ENCODE measurements around the gene CACNA1C.

CACNA1C gene

DNA sequence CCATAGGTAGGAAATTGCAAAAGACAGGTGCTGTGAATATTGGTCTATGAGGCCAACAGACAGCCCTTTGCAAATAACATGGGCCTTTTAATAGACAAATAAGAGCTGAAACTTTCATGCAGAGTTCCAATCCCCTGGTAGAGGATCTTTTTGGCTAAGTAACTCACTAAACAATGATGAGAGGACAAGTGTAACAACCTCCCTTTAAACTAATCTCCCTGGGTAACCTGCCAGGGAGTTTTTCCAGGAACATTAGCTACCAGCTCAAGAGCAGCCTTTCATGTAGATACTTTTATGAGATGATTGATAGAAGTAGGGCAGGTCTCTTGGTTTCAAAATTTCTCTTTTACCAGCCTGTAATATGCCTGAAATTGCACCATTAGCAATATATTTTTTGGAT lies 13.8 kb upstream of the CACNA1C start:
- H3K27ac ChIP-seq, result peak overlapping the region; percentile 52; the same call in 1 of the 2 replicates
- TF ChIP-seq, protein P1, sequence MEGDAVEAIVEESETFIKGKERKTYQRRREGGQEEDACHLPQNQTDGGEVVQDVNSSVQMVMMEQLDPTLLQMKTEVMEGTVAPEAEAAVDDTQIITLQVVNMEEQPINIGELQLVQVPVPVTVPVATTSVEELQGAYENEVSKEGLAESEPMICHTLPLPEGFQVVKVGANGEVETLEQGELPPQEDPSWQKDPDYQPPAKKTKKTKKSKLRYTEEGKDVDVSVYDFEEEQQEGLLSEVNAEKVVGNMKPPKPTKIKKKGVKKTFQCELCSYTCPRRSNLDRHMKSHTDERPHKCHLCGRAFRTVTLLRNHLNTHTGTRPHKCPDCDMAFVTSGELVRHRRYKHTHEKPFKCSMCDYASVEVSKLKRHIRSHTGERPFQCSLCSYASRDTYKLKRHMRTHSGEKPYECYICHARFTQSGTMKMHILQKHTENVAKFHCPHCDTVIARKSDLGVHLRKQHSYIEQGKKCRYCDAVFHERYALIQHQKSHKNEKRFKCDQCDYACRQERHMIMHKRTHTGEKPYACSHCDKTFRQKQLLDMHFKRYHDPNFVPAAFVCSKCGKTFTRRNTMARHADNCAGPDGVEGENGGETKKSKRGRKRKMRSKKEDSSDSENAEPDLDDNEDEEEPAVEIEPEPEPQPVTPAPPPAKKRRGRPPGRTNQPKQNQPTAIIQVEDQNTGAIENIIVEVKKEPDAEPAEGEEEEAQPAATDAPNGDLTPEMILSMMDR (conservative IDR thresholded peaks at IDR 0.05), result no peak

DNA sequence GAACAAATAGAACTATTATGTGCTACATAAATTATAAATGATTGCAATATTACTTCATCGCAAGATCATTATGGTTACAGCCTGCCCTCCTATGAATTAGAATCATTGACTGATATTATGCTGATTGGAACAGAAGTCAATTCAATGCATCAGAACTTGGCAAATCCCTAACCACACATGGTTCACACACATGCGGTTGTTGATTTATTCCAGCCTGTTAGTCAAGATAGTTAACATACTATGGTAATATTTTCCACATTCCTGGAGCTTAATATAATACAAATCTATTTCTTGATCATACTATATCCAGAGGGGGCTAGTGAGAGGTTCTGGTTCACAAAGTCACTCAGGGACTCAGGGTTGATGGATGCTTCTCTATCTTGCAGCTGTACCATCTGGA lies 9.7 kb upstream of the CACNA1C start:
- H3K27ac ChIP-seq, result no peak overlapping the region
- TF ChIP-seq, protein P1 (conservative IDR thresholded peaks at IDR 0.05), result no peak

DNA sequence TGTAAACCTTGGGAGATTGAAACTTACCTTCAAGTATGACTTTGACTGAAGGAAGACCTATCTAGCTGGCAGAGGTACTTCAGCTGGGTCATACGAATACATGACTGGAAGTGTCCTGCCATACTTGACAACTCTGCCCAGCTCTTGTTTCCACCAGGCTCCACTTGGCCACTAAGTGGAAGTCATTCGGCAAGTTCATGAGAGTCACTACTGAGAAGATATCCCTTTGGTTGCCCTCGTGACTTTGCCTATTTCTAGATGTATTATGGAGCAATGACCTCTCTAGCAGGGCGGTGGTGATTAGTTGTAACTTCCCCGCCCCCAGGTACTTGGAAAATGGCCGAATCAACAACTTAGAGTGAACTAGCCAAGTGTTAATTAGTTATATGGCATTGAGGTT lies 8.6 kb upstream of the CACNA1C start:
- TF ChIP-seq, protein P1 (conservative IDR thresholded peaks at IDR 0.05), result no peak
- peak overlapping the region; percentile 2 for H3K27ac ChIP-seq

DNA sequence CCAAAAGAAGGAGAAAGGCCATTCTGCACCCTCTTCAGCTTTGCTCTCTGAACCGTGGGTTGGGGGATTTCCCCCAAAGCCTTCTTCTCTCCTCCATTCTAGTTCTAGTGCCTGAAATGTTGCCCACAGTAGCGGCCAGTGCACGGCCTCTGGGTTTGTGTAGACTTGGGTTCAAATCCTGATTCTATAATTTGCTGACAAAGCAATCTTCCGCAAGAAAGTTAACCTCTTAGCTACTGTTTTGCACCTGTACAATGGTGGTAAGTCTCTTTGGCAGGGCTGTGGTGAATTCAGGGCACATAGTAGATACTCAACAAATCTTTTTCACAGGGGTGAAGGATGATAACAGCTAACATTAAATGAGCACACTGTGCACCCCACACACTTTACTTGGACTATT lies 5.8 kb upstream of the CACNA1C start:
- TF ChIP-seq, protein P1 (conservative IDR thresholded peaks at IDR 0.05), result no peak
- H3K27ac ChIP-seq, result no peak overlapping the region

DNA sequence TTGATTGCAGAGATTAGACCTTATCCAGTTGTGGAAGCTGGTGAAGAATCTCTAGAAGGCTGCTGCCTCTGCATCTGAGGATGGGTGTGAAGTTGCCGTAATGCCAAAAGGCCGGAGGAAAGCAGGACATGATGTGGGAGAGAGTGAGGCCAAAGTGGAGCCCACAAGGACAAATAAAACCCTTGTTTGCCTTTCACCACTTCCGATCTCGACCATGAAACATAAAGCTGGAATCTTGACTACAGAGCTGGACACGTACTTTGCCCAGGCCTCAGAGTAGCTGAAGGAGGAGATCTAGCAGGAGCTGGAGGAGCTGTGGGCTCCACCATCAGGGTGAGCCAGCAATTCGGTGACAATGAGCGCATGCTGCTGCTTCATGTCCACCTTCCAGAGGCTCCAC lies 5.0 kb upstream of the CACNA1C start:
- TF ChIP-seq, protein P1 (conservative IDR thresholded peaks at IDR 0.05), result no peak
- H3K27ac ChIP-seq, result no peak overlapping the region; the same call in 1 of the 2 replicates

DNA sequence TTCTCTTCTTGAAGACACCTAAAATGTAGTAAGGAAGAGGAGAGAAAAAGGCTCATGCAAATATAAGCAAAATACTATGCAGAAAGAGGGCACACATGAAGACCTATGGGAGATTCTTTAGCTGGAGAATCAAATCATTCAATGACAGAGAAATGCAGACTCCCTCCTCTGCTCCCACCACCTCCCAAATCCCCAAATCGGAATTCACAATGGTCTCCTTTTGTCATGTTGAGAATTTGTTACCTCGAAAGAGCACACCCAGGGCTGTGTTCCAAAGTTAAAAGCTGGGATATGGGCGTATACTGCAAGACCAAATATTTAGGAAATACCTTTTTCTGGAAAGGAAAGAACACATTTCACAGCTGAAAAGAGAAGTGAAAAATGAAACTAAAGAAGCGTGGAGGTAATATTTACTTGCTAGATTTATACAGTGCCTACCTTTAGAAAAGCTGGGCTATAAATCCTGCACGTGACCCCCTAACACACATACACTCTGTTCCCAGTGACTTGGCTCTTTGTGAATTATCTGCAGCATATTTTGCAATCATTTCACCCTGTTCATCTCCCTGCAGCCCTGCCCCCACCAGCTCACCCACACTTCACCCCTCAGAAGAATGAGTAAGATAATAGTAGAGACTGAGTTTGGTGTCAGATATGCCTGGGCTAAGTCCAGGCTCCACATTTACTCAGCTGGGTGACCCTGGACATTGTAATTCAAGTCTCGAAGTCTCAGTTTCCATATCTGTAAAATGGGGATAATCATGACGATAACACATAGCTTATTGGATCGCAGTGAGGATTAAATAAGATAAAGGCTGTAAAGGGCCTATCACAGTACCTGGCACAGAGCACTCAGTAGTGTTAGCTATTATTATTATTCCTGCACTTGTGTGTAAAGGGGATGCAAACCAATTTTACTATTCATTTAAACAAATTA lies 2.9 kb upstream of the CACNA1C start:
- H3K27ac ChIP-seq, result peak overlapping the region; percentile 59
- TF ChIP-seq, protein P1 (conservative IDR thresholded peaks at IDR 0.05), result no peak

DNA sequence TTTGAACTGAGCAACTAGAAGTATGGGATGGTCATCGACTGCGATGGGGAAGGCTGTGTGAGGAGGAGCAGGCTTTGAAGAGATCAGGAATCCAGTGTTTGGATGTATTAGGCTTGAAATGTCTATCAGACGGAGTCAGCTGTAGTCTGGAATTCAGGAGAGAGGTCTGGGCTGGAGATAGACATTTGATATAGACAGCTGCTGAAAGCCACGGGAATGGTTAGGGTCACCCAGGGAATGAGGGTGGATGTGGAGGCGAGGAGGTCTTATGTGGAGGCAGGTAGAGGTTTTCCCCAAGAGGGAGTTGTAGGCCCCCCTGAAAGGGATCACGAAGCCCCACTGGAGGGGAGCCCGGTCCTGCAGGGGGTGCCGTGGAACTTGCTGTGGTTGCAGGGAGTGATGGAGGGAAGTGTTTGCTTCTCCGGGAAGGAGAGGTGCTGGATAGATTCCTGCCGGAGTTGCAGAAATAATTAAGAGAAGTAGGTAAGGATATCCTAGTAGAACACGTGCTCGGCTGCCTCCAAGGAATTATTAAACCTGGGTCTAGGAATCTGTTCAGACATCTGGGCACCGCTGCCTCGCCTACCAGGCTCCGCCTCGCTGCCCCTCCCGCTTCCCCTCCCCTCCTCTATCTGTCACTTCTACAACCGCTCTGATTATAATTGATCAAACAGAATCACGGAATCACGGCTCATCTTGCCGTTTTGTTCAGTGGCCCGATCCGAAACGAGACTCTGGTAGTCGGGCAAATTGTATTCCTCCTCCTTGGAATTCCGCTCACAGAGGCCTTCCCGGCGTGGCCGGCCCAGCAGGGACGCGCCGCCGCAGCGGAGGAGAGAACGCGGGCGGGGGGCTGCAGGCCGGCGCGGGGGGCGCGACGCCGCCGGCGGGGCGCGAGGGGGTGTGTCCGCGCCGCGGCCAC lies 826 bp upstream of the CACNA1C start:
- TF ChIP-seq, protein P1 (conservative IDR thresholded peaks at IDR 0.05), result no peak
- H3K27ac ChIP-seq, result peak overlapping the region; percentile 78
